Measurements from ENCODE around the gene PALLD.

PALLD gene

DNA sequence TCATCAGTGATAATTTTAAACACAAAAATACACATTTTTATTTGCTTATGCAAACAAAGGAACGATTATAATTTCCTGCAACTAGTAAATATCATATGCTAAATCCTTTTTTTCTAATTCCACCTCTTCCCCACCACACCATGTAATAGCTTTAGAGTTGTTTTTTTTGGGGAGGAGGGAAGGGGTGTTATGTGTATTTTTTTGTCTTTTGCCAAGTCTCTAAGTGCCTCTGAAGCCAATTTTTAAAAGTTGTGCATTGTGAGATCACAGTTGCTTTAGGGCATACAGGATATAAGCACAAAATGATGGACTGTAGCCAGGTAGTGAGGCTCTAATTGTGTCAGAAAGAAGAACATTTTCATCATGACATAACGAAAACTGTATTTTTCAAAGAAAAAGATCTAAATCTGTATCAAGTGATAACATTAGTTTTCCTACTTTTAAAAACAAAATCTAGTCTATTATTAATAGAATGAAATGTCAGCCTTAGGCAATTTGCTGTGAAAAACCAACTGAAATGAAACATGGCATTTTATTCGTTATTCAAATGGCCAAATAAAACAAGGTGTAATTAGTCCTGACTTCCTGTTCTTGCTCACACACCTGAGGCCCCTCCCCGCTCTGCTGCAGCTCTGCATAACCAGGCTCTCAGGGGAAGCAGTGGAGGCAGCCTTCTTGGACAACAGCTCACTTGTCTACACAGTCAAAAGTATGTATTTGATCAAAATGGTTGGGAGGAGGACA is 157.4 kb downstream of the PALLD start:
- DNase-seq: no peak

- DNase-seq: no peak
These were observed 158.0 kb downstream of the PALLD start for GRCh38 chr4:168654848-168655174.

- no peak for DNase-seq
These were observed 158.3 kb downstream of the PALLD start for GRCh38 chr4:168655182-168655581.

- no peak for DNase-seq
These were observed 159.3 kb downstream of the PALLD start for GRCh38 chr4:168656055-168656660.

GRCh38 chr4:168656946-168657473 is 160.2 kb downstream of the PALLD start:
- DNase-seq: no peak

DNA sequence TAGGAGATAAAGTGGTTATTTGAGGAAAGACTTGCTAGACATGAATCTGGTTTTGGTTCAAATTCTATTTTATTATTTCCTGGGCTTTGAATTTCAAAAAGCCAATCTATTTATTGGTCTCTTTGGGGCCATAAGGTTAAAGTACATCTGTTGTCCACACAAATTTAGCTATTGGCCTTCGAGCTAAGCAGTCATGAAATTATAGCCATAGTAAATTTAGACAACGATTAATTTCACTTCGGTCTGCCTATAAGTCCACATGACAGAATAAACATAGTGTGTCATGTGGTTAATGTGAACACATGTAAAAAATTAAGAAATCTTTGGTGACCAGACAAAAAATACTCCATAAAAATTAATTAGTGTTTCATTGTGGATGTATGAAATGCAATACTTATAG is 161.9 kb downstream of the PALLD start:
- no peak for DNase-seq

DNA sequence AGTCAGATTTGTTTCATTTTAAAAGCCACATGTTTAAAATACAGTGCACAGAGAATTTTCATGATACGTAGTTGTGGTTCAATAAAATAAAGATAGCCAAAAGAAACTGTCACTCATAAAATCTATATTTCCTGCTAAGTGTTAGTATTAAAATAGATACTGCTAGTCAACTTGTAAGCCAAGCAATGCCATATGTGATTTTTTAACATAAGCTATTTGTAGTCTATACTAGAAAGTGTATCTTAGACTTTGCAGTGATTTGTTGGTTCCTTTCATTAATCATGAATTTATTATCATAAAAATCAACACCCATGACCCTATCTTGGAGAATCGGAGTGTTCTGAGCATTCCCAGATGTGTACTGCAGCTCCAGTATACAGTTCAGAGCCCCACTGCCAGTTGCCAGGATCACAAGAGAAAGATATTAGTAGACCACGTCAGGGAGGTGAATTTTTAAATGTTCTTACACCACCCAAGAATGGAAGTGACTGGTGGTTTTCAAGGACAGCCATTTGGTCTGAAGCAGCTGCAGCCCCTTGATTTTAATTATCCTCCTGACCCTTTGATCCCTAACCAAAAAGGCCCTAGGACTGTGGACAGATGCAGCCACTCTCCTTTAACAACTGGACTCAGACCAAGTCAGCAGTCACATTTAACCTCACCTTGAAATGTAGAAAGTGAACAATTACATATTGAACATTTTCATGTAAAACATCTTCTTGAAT is 163.1 kb downstream of the PALLD start:
- DNase-seq: no peak

DNA sequence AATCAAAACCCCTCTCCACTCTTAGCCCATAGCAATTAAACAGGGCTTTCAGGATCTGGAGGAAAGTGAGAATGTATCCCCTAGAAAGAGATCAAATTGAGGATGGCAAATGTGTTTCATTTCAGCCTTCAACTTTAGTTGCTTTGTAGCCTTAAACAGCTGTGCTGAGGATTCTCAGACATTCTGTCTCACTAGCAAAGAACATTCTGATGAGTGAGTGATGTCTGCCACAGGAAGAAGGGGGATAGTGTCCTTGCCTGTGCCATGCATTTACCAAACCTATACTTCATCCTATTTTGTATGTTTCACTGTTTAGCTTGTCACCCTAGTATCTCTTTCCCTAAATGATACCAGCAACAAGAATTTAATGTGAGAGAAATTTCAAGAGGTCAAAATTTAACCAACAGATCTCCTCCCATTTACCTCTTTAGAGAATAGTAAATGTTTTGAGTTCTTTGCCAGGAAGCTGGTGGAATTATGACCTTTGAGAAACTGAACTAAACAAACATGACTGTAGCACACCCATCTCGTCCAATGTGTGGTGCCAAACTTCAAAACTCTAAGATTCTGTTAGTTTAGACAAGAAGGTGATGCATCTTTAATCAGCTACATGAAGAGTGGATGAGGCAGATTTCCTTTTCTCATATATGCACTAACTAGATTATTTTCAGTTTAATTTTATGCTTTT is 165.6 kb downstream of the PALLD start:
- DNase-seq: no peak

DNA sequence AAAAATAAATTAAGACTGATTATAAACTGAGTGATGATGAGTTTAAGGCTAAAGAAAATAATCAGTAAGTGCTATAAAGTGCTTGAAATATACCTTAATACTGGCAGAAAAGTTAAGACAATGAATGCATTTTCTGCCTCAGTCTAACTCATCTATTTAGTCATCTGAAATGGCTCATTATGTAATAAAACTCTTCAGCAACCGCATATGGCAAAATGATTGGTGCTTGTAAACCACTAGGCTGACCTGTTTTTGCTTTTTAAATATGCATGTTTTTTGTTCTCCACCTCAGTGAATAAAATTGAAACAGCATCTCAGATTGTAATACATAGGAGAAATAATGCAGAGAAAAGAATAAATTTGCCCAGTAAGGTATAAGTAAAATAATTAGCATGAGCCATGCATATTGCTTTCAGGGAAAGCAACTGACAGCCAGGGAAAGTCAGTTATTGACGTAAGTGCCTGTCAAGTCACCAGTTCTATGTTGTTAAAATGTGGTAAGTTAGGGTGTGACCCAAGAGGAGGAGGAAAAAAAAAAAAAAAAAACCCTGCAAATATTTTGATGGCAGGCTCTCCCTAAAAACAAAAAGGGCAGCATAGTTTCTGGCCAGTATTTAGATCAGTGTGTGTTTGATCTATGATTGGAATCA is 167.5 kb downstream of the PALLD start:
- DNase-seq: no peak

DNA sequence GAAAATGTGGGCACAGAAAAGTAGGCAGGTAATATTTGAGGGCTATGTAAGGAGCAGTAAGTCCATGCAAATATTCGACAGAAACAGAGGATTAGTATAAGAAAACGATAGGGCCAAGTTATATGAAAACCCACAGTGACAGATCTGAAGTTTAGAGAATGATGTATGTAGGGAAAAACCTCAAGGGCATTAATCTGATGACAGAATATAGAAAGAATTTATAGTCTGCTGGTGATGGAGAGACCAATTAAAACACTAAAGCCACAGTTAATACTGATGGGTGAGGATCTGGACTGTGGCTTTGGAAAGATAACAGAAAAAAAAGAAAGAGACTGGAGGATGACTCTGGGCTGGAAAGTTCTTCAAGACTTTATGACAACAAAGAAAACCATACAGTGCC is 169.7 kb downstream of the PALLD start:
- no peak for DNase-seq

- no peak for DNase-seq
These were observed 170.5 kb downstream of the PALLD start for GRCh38 chr4:168667376-168667775.

DNA sequence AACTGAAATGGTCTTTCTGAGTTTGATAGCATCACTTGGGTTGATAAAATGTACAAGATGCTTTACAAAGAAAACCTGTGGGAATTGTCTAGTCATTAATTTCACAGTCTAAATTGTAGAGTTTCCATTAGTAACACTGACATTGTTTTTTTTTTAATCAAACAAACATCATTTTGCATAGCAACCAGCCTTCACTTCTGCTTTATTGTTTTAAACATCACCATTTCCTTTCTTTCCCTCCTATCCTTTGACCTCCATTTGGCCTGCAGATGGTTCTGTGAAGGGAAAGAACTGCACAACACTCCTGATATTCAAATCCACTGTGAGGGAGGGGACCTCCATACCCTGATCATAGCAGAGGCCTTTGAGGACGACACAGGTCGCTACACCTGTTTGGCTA is 171.1 kb downstream of the PALLD start:
- DNase-seq: no peak

GRCh38 chr4:168673476-168673875 is 176.6 kb downstream of the PALLD start:
- no peak for DNase-seq

GRCh38 chr4:168674077-168674747 is 177.4 kb downstream of the PALLD start:
- no peak for DNase-seq

DNA sequence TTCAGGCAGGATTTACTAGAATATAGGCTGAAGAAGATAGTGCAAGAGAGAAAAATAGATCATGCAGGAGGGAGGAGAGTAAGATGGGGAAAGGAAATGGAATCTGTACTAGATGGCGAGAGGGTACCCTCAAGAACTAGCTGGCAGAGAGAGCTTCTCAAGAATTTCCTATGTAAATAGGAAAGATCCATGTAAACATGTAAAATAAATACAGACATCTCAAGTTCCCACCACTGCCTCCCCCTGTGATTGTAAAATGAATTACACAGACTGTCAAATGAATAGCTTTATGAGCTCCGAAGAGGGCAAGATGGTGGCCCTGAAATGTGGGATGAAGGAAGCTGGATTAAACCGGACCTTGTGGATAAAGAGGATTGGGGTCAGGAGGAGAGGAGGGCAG is 178.0 kb downstream of the PALLD start:
- DNase-seq: no peak

DNA sequence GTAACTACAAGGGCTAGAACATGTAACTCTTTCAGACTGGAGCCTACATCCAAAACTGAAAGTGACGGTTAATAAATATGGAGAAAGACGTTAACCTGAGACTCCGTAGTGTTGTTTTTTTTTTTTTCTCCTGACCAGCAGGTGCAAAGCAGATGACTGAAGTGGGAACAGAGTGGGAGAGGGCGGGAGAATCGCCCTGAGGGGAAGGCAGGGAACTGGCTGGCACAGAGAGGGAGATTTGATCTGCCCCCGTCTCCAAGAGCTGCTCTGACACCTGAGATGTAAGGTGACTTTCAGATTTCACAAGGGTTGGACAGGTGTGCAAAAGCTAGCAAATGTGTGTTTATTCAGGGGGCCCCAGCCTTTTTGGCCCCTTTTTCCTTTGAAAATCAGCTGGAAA is 180.2 kb downstream of the PALLD start:
- DNase-seq: no peak

GRCh38 chr4:168677879-168678278 is 181.0 kb downstream of the PALLD start:
- no peak for DNase-seq

DNA sequence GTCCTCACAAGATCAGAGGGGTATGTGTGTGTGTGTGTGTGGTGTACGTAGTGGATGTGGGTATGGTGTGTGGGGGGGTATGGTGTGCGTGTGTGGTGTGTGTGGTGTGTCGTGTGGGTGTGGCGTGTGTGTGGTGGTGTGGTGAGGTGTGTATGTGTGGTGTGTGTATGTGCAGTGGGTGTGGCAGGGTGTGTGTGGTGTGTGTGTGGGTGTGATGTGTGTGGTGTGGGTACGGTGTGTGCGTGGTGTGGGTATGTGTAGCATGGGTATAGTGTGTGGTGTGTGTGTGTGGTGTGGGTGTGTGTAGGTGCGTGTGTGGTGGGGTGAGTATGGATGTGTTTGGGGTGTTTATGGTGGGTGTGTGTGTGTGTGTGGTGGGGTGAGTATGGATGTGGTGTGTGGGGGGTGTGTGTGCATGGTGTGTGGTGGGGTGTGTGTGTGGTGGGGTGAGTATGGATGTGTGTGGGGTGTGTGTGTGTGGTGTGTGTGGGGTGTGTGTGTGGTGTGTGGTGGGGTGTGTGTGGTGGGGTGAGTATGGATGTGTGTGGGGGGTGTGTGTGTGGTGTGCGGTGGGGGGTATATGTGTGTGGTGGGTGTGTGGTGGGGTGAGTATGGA is 182.0 kb downstream of the PALLD start:
- no peak for DNase-seq

- DNase-seq: no peak
These were observed 182.5 kb downstream of the PALLD start for GRCh38 chr4:168679397-168679796.

DNA sequence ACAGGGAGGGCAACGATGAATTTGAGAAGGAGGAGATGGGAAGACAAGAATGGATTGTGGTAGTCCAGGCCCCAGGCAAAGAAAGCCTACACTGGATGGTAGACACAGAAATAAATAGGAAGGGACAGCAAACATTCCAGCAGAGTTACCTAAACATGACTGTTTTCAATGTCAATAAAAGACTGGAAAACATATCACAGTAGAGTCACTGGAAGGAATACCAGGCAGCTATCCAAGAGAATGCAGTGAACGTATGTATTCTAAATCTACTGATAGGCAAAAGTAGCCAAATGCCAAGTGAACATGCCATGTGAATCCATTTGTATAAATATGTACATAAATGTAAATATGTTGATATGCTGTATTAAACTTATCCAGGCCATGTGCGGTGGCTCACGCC is 183.0 kb downstream of the PALLD start:
- no peak for DNase-seq

GRCh38 chr4:168682898-168683500 is 186.1 kb downstream of the PALLD start:
- DNase-seq: no peak
